ENCODE results near the gene SHISAL1.

DNA sequence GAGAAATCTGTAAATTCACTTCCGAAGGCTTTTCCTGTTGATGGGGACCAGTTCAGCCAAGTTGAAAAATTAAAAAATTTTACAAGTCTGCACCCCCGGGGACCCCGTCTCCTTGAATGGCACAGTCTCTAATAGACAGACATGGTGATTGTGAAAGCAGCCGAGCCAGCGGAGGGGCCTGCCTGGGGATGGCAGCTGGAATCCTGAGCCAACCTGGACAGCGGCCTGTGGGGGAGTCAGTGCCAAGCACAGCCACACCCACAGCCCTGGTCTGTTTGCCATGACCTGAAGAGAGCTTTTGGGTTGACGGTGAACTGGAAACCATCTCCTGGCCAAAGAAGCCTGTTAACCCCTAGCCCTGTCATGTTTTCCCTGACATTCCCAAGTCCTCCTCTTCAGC, 67.3 kb downstream of the SHISAL1 start:
- TF ChIP-seq, protein P1, sequence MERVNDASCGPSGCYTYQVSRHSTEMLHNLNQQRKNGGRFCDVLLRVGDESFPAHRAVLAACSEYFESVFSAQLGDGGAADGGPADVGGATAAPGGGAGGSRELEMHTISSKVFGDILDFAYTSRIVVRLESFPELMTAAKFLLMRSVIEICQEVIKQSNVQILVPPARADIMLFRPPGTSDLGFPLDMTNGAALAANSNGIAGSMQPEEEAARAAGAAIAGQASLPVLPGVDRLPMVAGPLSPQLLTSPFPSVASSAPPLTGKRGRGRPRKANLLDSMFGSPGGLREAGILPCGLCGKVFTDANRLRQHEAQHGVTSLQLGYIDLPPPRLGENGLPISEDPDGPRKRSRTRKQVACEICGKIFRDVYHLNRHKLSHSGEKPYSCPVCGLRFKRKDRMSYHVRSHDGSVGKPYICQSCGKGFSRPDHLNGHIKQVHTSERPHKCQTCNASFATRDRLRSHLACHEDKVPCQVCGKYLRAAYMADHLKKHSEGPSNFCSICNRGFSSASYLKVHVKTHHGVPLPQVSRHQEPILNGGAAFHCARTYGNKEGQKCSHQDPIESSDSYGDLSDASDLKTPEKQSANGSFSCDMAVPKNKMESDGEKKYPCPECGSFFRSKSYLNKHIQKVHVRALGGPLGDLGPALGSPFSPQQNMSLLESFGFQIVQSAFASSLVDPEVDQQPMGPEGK (CRISPR knock-in tag; IDR thresholded peaks at IDR 0.05; ENCODE audit: borderline replicate concordance) = no peak
- TF ChIP-seq TOX (CRISPR knock-in tag; IDR thresholded peaks at IDR 0.05; ENCODE audit: borderline replicate concordance) (no peak), ZC3H10 (CRISPR knock-in tag; IDR thresholded peaks at IDR 0.05) (no peak), TCF4 (CRISPR knock-in tag; IDR thresholded peaks at IDR 0.05; ENCODE audit: borderline replicate concordance) (no peak), BACH2 (CRISPR knock-in tag; IDR thresholded peaks at IDR 0.05; ENCODE audit: borderline replicate concordance) (no peak), ARNTL (CRISPR knock-in tag; IDR thresholded peaks at IDR 0.05; ENCODE audit: borderline replicate concordance, low read depth) (no peak), ZNF8 (CRISPR knock-in tag; IDR thresholded peaks at IDR 0.05) (no peak), ESRRG (CRISPR knock-in tag; IDR thresholded peaks at IDR 0.05) (no peak), ZFP30 (CRISPR knock-in tag; IDR thresholded peaks at IDR 0.05) (no peak), CSDC2 (CRISPR knock-in tag; IDR thresholded peaks at IDR 0.05) (no peak), RARB (CRISPR knock-in tag; IDR thresholded peaks at IDR 0.05) (no peak), SNAI2 (CRISPR knock-in tag; IDR thresholded peaks at IDR 0.05) (no peak)
- TF ChIP-seq, protein P2, sequence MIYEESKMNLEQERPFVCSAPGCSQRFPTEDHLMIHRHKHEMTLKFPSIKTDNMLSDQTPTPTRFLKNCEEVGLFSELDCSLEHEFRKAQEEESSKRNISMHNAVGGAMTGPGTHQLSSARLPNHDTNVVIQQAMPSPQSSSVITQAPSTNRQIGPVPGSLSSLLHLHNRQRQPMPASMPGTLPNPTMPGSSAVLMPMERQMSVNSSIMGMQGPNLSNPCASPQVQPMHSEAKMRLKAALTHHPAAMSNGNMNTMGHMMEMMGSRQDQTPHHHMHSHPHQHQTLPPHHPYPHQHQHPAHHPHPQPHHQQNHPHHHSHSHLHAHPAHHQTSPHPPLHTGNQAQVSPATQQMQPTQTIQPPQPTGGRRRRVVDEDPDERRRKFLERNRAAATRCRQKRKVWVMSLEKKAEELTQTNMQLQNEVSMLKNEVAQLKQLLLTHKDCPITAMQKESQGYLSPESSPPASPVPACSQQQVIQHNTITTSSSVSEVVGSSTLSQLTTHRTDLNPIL (CRISPR knock-in tag; IDR thresholded peaks at IDR 0.05; ENCODE audit: low read depth) = no peak
- TF ChIP-seq, protein P3, sequence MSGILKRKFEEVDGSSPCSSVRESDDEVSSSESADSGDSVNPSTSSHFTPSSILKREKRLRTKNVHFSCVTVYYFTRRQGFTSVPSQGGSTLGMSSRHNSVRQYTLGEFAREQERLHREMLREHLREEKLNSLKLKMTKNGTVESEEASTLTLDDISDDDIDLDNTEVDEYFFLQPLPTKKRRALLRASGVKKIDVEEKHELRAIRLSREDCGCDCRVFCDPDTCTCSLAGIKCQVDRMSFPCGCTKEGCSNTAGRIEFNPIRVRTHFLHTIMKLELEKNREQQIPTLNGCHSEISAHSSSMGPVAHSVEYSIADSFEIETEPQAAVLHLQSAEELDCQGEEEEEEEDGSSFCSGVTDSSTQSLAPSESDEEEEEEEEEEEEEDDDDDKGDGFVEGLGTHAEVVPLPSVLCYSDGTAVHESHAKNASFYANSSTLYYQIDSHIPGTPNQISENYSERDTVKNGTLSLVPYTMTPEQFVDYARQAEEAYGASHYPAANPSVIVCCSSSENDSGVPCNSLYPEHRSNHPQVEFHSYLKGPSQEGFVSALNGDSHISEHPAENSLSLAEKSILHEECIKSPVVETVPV (CRISPR knock-in tag; IDR thresholded peaks at IDR 0.05) = no peak
